Measurements from ENCODE around the gene HMGCS1. TPM values are rescaled to one million over a fixed set of nuclear protein-coding genes. Genes with fewer than 3 reads are reported as not detected.
"Not testable (repeated sequence)": the region's sequence is repeated elsewhere in the genome, so short reads cannot be mapped to it uniquely, and the experiment has no call there.

Gene HMGCS1
- total RNA-seq, 2 experiments from 2014 or later: 58.4 to 60.2 TPM

DNA sequence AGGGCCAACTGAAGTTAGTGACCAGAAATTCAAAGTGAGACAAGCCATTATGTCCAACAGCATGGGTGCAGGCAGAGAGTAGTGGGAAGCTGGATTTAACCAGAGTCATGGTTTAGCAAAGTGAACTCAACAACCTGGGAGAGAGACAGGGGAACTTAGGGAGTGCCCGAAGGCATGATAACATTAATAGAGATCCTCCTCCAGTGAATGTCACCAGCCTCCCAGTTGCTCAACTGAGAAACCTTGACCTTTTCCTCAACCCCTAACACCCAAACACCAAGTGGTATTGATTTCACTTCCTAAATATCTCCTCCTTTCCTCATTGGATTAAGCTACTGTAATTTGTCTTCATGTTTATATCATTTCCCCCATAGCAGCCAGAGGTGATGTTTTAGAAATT is 42.6 kb downstream of the HMGCS1 start:
- no peak overlapping the region for H3K4me3 Mint-ChIP-seq
- peaks cover 7% of the 10 kb centered on the region for H3K36me3 Mint-ChIP-seq
- H3K9me3 Mint-ChIP-seq: peaks cover 10% of the 10 kb centered on the region
- DNase-seq: no peak
- no peak overlapping the region for H3K27ac Mint-ChIP-seq
- peaks cover 2% of the 10 kb centered on the region for H3K4me1 Mint-ChIP-seq
- H3K27me3 Mint-ChIP-seq: peaks cover 23% of the 10 kb centered on the region

GRCh38 chr5:43268188-43268820 is 44.9 kb downstream of the HMGCS1 start:
- Mint-ChIP-seq H3K4me1 (peaks cover 2% of the 10 kb centered on the region), H3K27me3 (peaks cover 44% of the 10 kb centered on the region), H3K4me3 (no peak overlapping the region), H3K36me3 (peaks cover 7% of the 10 kb centered on the region), H3K27ac (no peak overlapping the region), H3K9me3 (peaks cover 10% of the 10 kb centered on the region)
- no peak for DNase-seq

DNA sequence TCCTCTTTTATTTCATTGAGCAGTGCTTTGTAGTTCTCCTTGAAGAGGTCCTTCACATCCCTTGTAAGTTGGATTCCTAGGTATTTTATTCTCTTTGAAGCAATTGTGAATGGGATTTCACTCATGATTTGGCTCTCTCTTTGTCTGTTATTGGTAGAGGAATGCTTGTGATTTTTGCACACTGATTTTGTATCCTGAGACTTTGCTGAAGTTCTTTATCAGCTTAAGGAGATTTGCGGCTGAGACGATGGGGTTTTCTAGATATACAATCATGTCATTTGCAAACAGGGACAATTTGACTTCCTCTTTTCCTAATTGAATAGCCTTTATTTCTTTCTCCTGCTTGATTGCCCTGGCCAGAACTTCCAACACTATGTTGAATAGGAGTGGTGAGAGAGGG is 50.9 kb downstream of the HMGCS1 start:
- H3K27ac Mint-ChIP-seq, H3K4me3 Mint-ChIP-seq, DNase-seq, H3K36me3 Mint-ChIP-seq, H3K4me1 Mint-ChIP-seq, H3K9me3 Mint-ChIP-seq: not testable (repeated sequence)
- H3K27me3 Mint-ChIP-seq: peaks cover 44% of the 10 kb centered on the region

DNA sequence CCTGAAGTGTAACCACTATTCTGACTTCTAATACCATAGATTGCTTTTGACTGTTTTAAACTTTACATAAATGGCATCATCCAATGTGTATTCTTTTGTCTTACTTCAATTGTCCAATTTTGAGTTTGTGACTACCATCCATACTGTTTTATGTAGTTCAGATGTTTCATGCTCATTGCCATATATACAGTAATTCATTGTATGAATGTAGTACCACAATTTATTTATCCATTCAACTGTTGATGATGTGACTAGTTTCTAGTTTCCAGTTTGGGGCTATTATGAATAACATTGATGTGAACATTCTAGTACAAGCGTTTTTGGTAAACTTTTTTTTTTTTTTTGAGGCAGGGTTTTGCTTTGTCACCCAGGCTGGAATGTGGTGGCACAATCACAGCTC is 55.1 kb downstream of the HMGCS1 start:
- no peaks in the 10 kb centered on the region for H3K36me3 Mint-ChIP-seq
- H3K4me3 Mint-ChIP-seq: no peak overlapping the region
- H3K27me3 Mint-ChIP-seq: peaks cover 18% of the 10 kb centered on the region
- no peak overlapping the region for H3K27ac Mint-ChIP-seq
- no peak for DNase-seq
- peaks cover 2% of the 10 kb centered on the region for H3K9me3 Mint-ChIP-seq
- H3K4me1 Mint-ChIP-seq: no peaks in the 10 kb centered on the region

- no peak for DNase-seq
- H3K36me3 Mint-ChIP-seq: no peaks in the 10 kb centered on the region
- no peaks in the 10 kb centered on the region for H3K9me3 Mint-ChIP-seq
- H3K4me3 Mint-ChIP-seq: no peak overlapping the region
- no peaks in the 10 kb centered on the region for H3K4me1 Mint-ChIP-seq
- H3K27ac Mint-ChIP-seq: no peak overlapping the region
- peaks cover 12% of the 10 kb centered on the region for H3K27me3 Mint-ChIP-seq
Measured at GRCh38 chr5:43256261-43256966, 56.8 kb downstream of the HMGCS1 start.

DNA sequence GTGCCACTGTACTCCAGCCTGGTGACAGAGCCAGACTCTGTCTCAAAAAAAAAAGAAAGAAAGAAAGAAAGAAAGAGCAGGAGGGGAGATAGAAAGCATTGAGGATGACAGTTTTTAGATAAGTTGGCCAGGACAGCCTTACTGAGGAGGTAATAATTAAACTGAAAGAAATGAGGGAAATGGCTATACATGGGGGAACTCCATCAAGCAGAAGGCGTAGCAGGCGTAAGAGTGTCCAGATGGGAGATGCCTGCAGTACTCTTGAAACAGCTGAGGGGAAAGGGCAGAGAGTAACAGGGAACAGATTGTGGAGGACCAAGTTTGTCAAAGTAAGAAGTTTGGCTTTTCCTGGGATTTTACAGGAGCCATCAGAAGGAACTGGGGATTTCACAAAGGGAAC is 57.5 kb downstream of the HMGCS1 start:
- Mint-ChIP-seq H3K9me3 (no peaks in the 10 kb centered on the region), H3K4me3 (no peak overlapping the region), H3K27me3 (peaks cover 12% of the 10 kb centered on the region), H3K36me3 (no peaks in the 10 kb centered on the region), H3K27ac (no peak overlapping the region), H3K4me1 (no peaks in the 10 kb centered on the region)
- no peak for DNase-seq

DNA sequence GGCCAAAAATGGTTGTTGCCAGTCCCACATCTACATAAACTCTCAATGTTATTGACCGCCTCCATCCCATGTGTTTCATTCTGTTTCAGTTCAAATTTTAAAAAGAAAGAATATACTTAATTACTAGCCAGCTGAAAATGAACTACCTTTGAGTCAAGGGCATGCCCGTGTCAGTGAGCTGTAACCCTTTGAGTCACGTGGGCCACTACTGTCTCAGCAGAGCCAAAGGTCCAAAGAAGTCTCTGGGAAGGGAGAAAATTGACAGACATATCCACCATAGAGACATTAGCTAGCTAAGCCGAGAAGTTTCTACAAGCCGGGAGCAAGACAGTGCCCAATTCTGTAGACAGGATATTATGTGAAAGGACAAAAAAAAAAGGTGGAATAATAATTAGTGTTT is 61.5 kb downstream of the HMGCS1 start:
- no peak for DNase-seq
- no peaks in the 10 kb centered on the region for H3K36me3 Mint-ChIP-seq
- no peaks in the 10 kb centered on the region for H3K9me3 Mint-ChIP-seq
- no peaks in the 10 kb centered on the region for H3K4me1 Mint-ChIP-seq
- no peak overlapping the region for H3K27ac Mint-ChIP-seq
- peaks cover 4% of the 10 kb centered on the region for H3K27me3 Mint-ChIP-seq
- no peak overlapping the region for H3K4me3 Mint-ChIP-seq

- Mint-ChIP-seq H3K4me3 (no peak overlapping the region), H3K9me3 (no peaks in the 10 kb centered on the region), H3K4me1 (no peaks in the 10 kb centered on the region), H3K27me3 (peaks cover 8% of the 10 kb centered on the region), H3K27ac (no peak overlapping the region), H3K36me3 (no peaks in the 10 kb centered on the region)
- no peak for DNase-seq
Measured at GRCh38 chr5:43245724-43246385, 67.4 kb downstream of the HMGCS1 start.

GRCh38 chr5:43244823-43245565 is 68.2 kb downstream of the HMGCS1 start:
- no peak overlapping the region for H3K27ac Mint-ChIP-seq

GRCh38 chr5:43243270-43243669 is 69.9 kb downstream of the HMGCS1 start:
- H3K27me3 Mint-ChIP-seq: peaks cover 13% of the 10 kb centered on the region
- H3K36me3 Mint-ChIP-seq: no peaks in the 10 kb centered on the region

More at GRCh38 chr5:43244823-43245565, 68.2 kb downstream of the HMGCS1 start:
- Mint-ChIP-seq H3K4me1 (no peaks in the 10 kb centered on the region), H3K4me3 (no peak overlapping the region), H3K27me3 (peaks cover 13% of the 10 kb centered on the region), H3K9me3 (no peaks in the 10 kb centered on the region), H3K36me3 (no peaks in the 10 kb centered on the region)
- DNase-seq: no peak

GRCh38 chr5:43242196-43242595 is 71.0 kb downstream of the HMGCS1 start:
- Mint-ChIP-seq H3K4me1 (no peaks in the 10 kb centered on the region), H3K9me3 (no peaks in the 10 kb centered on the region), H3K27me3 (peaks cover 13% of the 10 kb centered on the region), H3K4me3 (no peak overlapping the region), H3K36me3 (no peaks in the 10 kb centered on the region), H3K27ac (no peak overlapping the region)
- DNase-seq: no peak

More at GRCh38 chr5:43243270-43243669, 69.9 kb downstream of the HMGCS1 start:
- no peaks in the 10 kb centered on the region for H3K4me1 Mint-ChIP-seq
- H3K27ac Mint-ChIP-seq: no peak overlapping the region
- no peak for DNase-seq
- H3K4me3 Mint-ChIP-seq: no peak overlapping the region
- H3K9me3 Mint-ChIP-seq: no peaks in the 10 kb centered on the region

Other genes starting within 250 kb of the HMGCS1 start
- gene ZNF131, start 192.5 kb downstream of the HMGCS1 start, total RNA-seq: 10 to 100 TPM; 33.7 to 35.9 TPM
- gene NIM1K, start 121.2 kb downstream of the HMGCS1 start, total RNA-seq: 1 to 10 TPM; 2.0 to 2.1 TPM
- 10 to 100 TPM; 11.9 to 13.4 TPM for gene CCL28, start 99.0 kb upstream of the HMGCS1 start, total RNA-seq
- gene TMEM267, start 170.5 kb upstream of the HMGCS1 start, total RNA-seq: 10 to 100 TPM; 20.4 to 24.1 TPM
- gene C5orf34, start 201.7 kb upstream of the HMGCS1 start, total RNA-seq: 10 to 100 TPM in 1 of 2 experiments, 1 to 10 TPM in 1; 8.9 to 10.1 TPM
- gene PAIP1, start 243.7 kb upstream of the HMGCS1 start, total RNA-seq: 10 to 100 TPM; 50.1 to 51.0 TPM